GM21390 (cell line): ENCODE data around the gene GHDC.
"Not testable (repeated sequence)": the region's sequence is repeated elsewhere in the genome, so short reads cannot be mapped to it uniquely, and the experiment has no call there.

Experiments used
- ATAC-seq: cut with Tn5 transposase; IDR thresholded peaks from one replicate; pipeline ENCODE4 v1.9.1; 2021; ENCODE audit not compliant: unreplicated experiment

GHDC gene

GRCh38 chr17:42203354-42203753 lies 9.1 kb upstream of the GHDC start:
- ATAC-seq = no peak

- no peak for ATAC-seq
These were observed 8.4 kb upstream of the GHDC start for GRCh38 chr17:42202696-42203095.

GRCh38 chr17:42202159-42202558 lies 7.9 kb upstream of the GHDC start:
- ATAC-seq = no peak

- ATAC-seq = no peak
These were observed 7.1 kb upstream of the GHDC start for GRCh38 chr17:42201458-42201772.

- ATAC-seq = no peak
These were observed 6.6 kb upstream of the GHDC start for GRCh38 chr17:42200706-42201457.

- no peak for ATAC-seq
These were observed 5.2 kb upstream of the GHDC start for GRCh38 chr17:42199416-42200011.

- ATAC-seq = no peak
These were observed 4.6 kb upstream of the GHDC start for GRCh38 chr17:42198897-42199296.

- no peak for ATAC-seq
These were observed 3.4 kb upstream of the GHDC start for GRCh38 chr17:42197564-42198156.

- ATAC-seq = no peak
These were observed 902 bp downstream of the GHDC start for GRCh38 chr17:42193216-42193968.

GRCh38 chr17:42192189-42193126 lies 1.8 kb downstream of the GHDC start:
- ATAC-seq = no peak

GRCh38 chr17:42191275-42191608 lies 3.1 kb downstream of the GHDC start:
- no peak for ATAC-seq

- ATAC-seq = no peak
These were observed 3.6 kb downstream of the GHDC start for GRCh38 chr17:42190491-42191274.

GRCh38 chr17:42189651-42189965 lies 4.7 kb downstream of the GHDC start:
- ATAC-seq = no peak

- no peak for ATAC-seq
These were observed 5.3 kb downstream of the GHDC start for GRCh38 chr17:42188749-42189650.

- no peak for ATAC-seq
These were observed 6.5 kb downstream of the GHDC start for GRCh38 chr17:42187833-42188232.

- not testable (repeated sequence) for ATAC-seq
These were observed 8.1 kb downstream of the GHDC start for GRCh38 chr17:42186191-42186590.

- ATAC-seq = no peak
These were observed 8.7 kb downstream of the GHDC start for GRCh38 chr17:42185621-42185930.

- ATAC-seq = no peak
These were observed 9.3 kb downstream of the GHDC start, which contains the start of gene HCRT for GRCh38 chr17:42184713-42185620. Gene HCRT, minus strand, starts transcription at chr17:42185452. Its CDS starts 87 bp downstream, at chr17:42185365.
